ENCODE data around the gene LRP1. TPM values are rescaled to one million over a fixed set of nuclear protein-coding genes. Genes with fewer than 3 reads are reported as not detected.
A peak's percentile ranks its signal among the peaks of the same experiment; 100 is the strongest.

LRP1 gene
- total RNA-seq, 1 donor from 2014 or later = 221 TPM

DNA sequence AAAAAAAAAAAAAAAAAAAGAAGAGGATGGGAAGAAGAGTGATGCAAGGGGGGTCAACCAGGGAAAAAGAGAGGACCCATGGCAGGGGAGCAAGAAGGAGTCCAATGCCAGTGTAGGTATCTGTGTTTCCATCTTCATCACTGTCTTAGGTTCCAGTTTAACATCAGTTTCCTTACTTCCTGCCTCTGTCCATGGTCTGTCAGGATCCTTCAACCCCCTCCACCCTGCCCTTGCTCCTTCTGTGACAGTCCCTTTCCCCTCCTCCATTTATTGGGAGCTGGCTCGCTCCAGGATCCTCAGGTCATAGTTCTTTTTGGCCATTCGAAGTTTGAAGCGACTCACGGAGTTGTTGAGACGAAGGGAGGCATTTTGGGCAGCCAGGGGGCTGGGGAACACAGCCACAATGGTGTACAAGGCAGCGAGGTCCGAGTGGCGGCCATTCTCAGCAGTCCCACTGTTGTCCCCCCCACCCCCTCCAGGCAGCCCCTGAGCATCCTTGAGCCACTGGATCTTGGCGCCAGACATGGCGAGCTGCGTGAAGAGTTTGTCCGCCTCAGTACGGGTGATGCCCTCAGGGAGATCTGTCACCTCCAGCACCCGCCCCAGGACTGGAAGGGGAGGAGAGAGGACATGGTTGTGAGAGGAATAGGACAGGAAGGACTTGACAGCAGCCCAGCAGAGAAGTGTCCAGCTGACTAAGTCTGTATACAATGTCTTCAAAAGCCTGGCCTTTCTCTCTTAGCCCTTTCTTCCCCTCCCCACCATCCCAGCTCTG, 126.4 kb downstream of the LRP1 start:
- DNase-seq = no peak

DNA sequence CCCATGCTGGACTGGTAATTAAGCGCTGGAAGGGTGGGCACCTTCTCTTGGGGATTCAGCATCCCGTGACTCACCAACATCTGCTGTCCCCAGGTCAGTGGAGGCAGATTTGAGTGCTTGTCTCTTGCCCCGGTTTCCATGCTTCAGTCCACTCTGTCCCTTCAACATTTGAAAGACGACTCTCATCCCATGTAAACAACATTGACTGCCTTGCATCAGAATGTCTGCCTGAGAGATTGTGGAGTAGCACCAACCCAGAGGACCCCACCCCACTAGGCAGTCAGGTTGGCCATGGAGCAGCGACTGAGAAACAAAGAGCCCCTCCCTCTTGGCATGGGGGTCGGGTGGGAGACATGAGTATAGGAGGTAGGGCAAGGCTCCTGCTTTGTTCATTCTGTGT, 127.6 kb downstream of the LRP1 start:
- no peak for DNase-seq

DNA sequence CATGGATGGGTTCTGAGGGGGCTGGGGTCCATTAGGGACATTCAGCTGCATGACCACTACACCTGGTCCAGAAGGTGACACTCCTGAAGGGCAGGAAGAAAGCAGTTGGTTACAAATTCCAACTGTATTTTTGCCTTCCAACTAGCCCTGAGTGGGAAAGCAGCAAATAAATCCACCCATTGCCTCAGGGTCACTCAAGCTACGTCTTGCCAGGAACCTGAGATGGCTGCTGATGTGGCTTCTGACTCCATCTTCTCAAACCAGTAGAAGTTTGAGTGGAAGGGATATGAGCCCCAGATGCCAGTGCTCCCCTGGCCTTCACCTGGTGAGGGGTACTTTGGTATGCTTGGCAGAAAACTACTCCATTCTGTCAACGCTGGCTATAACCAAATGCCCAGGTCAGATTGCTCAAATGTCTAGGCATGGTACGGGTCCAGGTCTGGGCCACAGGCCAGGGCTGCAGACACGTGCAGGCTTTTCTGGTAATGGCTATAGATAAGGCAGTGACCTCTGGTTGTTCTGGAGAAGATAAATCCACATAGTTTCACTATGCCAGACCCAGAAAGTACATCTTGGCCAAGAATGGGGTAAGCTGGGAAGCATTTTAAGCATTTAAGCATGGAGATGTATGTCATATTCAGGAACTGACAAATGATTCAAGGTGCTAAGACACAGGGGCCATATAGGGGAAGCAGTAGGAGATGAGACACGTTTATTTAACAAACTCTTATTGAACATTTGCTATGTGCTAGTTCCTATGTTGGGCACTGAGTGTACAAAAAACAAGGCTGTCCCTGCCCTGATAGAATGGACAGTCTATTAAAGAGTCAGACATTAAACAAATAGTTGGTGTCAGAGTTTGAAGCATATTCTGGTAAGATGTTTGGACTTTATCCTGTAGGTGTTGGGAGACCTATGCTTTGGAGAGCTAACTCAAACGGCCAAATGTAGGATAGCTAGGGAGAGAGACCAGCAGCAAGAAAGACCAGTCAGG, 131.0 kb downstream of the LRP1 start:
- DNase-seq = no peak

DNA sequence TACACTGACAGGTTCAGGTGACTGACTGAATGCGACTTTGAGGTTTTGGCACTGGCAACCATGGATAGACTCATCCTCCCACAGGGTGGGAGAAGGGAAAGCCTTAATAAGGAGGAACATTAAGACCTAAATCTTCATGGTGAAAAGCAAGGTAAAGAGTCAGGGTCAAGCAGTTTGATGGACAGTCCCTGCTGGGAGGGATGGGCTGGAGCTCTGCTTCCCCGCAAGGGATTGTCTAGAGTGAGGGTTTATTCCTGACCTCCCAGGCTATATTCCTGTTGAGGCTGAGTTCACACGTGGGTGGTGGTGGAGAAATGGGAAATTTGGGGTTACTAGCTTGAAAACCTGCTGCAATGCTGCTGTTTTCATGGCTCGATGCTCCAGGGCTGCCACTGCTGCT, 132.1 kb downstream of the LRP1 start:
- no peak for DNase-seq

DNA sequence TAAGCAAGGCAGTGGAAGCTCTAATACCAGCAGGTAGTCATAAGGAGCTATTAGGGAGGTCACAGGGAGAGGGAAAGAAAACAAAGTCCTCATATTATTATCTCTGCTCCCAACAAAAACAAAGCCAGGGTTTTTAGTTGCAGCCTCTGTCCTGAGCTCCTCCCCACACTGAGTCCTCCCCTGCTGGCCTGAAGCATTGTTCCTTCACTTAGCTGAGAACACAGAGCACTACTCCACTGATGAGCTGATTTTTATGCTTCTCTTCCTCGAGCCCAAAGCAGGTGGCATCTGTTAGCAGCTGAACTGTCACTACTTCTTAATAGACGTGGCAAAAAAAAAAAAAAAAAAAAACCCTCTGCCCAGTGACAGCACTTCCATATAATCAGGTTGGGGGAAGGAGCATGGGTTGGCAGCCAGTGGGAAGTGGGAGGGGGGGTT, 133.2 kb downstream of the LRP1 start:
- peak; percentile 79 for DNase-seq

DNA sequence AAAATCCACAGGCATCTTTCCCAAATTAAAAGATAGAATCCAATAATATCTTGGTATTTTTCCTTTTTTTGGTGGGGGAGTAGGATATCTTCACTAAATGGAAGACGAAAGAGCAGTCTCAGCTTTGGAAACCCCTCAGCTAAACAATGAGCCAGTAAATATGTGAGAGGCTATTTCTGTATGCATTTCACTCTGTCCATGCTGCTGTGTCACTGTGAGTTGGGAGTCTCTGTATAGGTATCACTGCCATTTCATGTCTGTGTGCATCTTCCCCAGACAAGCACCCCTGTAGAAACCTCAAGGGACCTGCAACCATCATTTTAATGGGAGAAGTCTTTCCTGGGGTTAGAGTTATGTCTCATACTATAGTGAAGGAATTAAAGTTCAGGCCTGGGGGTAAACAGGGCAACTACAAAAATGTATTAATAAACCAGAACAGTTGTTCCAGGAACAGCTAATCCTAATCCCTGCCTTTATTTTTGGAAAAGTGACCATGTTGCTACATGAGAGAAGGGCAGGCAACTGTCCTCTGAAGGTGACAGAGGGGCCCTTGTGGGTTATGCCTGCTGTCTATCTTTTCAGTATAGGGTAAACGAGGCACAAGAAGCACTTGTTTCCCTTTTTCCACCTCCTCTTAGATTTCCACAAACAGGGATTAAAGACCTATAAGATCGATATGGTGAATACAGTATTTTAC, 134.0 kb downstream of the LRP1 start:
- no peak for DNase-seq

Small RNA genes lying within 50 kb of the gene (small RNA-seq; reads per million reads assigned to genes)
- gene MIR1228 (ENCODE audit: low replicate concordance) = 0.05 reads per million

Other genes starting within 250 kb of the LRP1 start
- gene SDR9C7, start 194.1 kb upstream of the LRP1 start, total RNA-seq = 0.51 TPM
- gene RDH16, start 170.9 kb upstream of the LRP1 start, total RNA-seq = 1.3 TPM
- gene ZBTB39, start 121.9 kb upstream of the LRP1 start, total RNA-seq = 6.4 TPM
- not detected for gene TAC3, start 112.0 kb upstream of the LRP1 start, total RNA-seq
- gene MYO1A, start 78.4 kb upstream of the LRP1 start, total RNA-seq = not detected
- gene NEMP1, start 49.7 kb upstream of the LRP1 start, total RNA-seq = 16.5 TPM
- gene NAB2, start 39.4 kb upstream of the LRP1 start, total RNA-seq = 44.5 TPM
- 59.1 TPM for gene STAT6, start 17.1 kb upstream of the LRP1 start, total RNA-seq
- not detected for gene LRP1-AS, start 19.1 kb downstream of the LRP1 start, total RNA-seq
- gene NXPH4, start 88.3 kb downstream of the LRP1 start, total RNA-seq = 1.3 TPM
- 70.1 TPM for gene SHMT2, start 101.2 kb downstream of the LRP1 start, total RNA-seq
- gene STAC3, start 122.7 kb downstream of the LRP1 start, total RNA-seq = 310 TPM